DMS153 (cell line): Measurements from ENCODE around the gene IFT22.
"Not testable (repeated sequence)": the region's sequence is repeated elsewhere in the genome, so short reads cannot be mapped to it uniquely, and the experiment has no call there.

ENCODE experiments used
- DNase-seq: peaks from one replicate; lab custom pipeline; 2025; lab: John Stamatoyannopoulos, UW

The IFT22 gene

GRCh38 chr7:101321491-101322401 lies at the start of gene IFT22:
TSS of gene IFT22 (minus strand) at chr7:101321812. CDS start at chr7:101321709, 103 bp downstream.
- DNase-seq, result peak; percentile 77

DNA sequence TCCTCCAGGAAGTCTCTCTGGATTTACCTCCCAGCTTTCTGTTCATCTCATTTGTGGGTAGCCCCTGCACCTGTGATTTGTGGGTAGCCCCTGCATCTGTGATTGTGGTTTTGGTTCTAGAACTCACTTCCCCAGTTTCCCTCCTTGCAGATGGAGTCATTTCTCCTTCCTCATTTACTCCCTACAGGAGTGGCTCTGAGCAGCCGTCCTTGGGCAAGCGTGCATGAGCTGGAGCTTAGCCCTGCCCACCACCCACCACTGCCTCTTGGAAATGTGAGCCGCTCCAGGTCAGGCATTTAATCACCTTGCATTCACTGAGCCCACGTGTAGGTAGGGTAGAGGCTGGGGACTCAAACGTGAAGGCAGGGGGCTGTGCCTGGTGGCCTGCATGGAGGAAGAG lies 49.2 kb upstream of the IFT22 start:
- DNase-seq, result no peak

- no peak for DNase-seq
Observed at GRCh38 chr7:101368422-101369165, 47.0 kb upstream of the IFT22 start.

DNA sequence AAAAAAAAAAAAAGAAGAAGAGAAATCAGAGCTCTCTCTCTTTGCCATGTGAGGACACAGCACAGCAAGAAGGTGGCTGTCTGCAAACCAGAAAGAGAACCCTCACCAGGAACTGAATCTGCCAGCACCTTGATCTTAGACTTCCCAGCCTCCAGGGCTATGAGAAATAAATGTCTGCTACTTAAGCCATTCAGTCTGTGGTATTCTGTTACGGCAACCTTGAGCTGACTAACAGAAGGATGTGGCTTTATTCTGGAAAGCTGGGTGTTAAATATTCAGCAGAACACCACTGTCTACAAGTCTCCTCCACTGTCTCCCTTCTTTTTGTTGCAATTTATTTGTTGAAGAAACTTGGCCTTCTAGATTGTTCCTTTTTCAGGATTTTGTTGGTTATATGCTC lies 46.1 kb upstream of the IFT22 start:
- no peak for DNase-seq

DNA sequence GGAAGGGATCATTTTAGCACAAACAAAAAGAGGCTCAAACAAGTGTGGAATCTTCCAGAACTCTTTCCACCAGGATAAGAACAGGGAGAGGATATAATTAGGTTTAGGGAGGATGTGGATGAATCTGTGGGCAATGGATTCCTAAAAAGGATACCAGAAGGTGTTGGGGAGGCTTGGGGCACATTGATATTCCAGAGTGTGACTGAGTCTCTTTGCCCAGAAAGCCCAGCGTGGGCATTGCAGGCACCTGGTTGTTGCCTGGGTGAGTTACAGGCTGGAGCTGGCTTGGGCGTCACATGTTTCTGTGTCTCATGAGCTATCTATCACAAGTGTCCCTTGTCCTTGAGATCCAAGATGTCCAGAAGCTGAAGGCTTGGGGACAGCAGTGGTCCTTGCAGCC lies 44.3 kb upstream of the IFT22 start:
- no peak for DNase-seq

- no peak for DNase-seq
Observed at GRCh38 chr7:101363734-101364374, 42.2 kb upstream of the IFT22 start.

GRCh38 chr7:101363196-101363733 lies 41.7 kb upstream of the IFT22 start:
- no peak for DNase-seq

GRCh38 chr7:101362334-101363195 lies 41.0 kb upstream of the IFT22 start, which contains the start of gene COL26A1:
TSS of gene COL26A1 (plus strand) at chr7:101362875. CDS start at chr7:101363033, 158 bp downstream.
- no peak for DNase-seq

- DNase-seq, result no peak
Observed at GRCh38 chr7:101357433-101357832, 35.8 kb upstream of the IFT22 start.

- no peak for DNase-seq
Observed at GRCh38 chr7:101352920-101353308, 31.3 kb upstream of the IFT22 start.

DNA sequence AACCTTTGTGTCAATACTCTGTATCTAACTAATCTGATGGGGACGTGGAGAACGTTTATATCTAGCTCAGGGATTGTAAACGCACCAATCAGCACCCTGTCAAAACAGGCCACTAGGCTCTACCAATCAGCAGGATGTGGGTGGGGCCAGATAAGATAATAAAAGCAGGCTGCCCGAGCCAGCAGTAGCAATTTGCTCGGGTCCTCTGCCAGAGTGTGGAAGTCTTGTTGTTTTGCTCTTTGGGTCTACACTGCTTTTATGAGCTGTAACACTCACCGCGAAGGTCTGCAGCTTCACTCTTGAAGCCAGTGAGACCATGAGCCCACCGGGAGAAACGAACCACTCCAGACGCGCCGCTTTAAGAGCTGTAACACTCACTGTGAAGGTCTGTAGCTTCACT lies 27.7 kb upstream of the IFT22 start:
- DNase-seq, result not testable (repeated sequence)

GRCh38 chr7:101348456-101349067 lies 26.9 kb upstream of the IFT22 start:
- DNase-seq, result not testable (repeated sequence)

DNA sequence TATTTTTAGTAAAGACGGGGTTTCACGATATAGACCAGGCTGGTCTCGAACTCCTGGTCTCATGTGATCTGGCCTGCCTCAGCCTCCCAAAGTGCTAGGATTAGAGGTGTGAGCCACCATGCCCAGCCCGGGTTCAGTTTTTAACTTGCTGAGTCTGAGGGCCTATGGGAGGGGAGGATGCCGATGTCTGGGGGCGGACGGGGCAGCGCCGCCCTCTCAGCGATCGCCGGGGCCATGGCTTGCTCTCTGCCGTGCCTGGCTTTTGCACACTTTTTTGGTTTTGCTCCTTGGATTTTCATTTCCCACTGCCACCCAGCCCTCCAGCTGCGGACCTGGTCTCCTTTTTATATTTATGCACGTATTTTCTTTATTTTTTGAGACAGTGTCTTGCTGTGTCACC lies 25.9 kb upstream of the IFT22 start:
- no peak for DNase-seq

- no peak for DNase-seq
Observed at GRCh38 chr7:101342892-101343291, 21.3 kb upstream of the IFT22 start.

DNA sequence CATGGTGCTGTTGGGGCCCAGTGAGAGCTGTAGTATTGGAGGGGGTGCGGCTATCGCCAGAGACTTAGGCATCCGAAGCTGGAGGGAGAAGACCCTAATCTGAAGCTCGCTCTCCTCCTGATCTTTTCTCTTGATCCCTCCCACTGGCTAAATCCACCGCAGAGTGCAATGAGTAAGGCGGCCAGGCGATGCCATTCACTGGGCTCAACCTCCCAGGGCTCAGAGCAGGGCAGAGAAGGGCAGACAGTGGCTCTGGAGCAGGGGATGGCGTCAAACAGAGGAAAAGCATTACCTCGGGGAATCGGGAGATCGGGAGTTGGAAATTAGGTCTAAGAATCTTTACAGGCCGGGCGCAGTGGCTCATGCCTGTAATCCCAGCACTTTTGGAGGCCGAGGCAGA lies 18.8 kb upstream of the IFT22 start:
- DNase-seq, result no peak

DNA sequence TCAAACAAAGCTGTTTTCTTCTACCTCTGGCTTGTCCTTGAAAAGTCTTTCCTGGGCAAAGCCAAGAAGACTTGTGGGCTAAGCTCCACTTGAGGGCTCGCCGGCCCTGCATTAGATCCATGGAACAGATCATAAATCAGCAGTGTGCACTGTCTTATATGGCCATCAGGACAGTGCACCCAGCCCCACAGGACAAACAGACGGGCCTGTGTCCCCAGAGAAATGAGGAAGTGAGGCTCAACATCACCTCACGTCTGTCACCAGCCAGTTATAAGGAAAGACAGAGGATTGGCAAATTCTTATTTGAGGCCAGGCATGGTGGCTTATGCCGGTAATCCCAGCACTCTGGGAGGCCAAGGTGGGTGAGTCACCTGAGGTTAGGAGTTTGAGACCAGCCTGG lies 12.3 kb upstream of the IFT22 start:
- DNase-seq, result no peak

DNA sequence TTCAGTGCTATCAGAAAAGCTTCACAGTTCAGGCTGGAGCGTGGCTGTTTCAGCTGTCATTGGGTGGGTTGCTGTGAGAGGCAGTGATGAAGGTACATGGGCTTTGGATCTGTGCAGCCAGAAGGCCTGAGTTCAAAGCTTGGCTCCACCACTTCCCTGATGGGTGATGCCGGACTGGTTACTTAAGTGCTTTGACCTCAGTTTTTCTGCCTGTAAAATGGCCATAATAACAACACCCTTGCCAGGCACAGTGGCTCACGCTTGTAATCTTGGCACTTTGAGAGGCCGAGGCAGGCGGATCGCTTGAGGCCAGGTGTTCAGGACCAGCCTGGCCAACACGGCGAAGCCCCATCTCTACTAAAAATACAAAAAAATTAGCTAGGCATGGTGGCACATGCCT lies 10.4 kb upstream of the IFT22 start:
- no peak for DNase-seq

DNA sequence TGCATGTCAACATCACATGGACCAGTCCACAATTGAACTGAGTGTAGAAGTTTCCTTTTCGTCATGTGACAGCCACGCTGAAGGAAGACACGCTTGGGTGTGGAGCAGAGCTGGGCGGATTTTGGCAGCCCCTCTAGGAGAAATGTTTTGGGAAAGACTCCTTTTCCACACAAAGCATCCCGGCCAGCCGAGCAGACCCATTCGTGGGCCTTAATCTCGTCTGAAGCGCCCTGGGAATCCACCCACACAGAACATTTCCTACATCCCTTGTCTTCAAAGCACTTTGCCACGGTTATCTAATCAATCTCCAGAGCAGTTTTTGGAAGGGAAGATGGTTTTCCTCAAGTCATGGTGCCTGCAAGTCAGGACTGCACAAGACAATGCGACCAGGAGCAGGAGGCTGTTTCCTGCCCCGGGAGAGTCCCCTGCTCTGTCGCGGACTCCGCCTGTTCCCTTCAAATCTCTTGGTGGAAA lies 8.4 kb upstream of the IFT22 start:
- DNase-seq, result no peak

DNA sequence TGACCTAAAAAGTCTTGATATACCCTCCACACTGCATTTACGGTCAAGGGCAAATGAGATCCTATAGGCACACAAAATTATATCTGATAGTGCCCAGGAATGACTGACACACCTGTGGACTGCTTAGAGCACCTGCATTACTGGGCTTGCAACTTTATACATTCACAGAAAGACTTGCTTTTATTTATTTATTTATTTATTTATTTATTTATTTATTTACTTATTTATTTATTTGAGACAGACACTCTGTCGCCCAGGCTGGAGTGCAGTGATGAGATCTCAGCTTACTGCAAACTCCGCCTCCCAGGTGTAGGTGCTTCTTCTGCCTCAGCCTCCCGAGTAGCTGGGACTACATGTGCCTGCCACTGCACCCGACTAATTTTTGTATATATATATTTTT lies 6.5 kb upstream of the IFT22 start:
- no peak for DNase-seq

- no peak for DNase-seq
Observed at GRCh38 chr7:101319401-101319800, 2.2 kb downstream of the IFT22 start.

DNA sequence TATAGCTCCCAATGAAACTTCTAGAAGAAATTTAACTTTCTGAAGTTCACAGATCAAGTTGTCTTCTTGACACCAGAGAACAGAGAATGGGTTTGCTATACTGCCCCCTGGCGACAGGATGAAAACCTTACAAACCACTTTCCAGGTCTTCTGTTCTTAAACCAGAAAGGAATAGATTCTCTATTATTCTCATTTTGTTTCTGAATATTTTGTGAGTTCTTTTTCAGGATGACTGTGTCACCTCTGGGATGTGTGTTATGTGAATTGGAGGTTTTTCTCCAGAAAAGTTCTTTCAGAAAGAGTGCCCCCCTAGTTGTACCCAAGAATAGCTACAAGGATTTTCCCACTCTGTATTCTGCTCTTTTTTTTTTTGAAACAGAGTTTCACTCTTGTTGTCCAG lies 6.3 kb downstream of the IFT22 start:
- DNase-seq, result no peak
